OCI-LY3 (cell line): ENCODE results near the gene COPS3.

Experiments used
- H2AFZ ChIP-seq: fragments of 200-600, 300-600 bp; shearing (Covaris generic); 2 replicates; pipeline ENCODE4 v1.6.0; 2014; ENCODE audit warnings: antibody characterized with exemption, low read depth, low read length
- H3K27ac ChIP-seq: fragments of 200-600, 300-600 bp; sonication (generic); 2 replicates; pipeline ENCODE4 v1.5.1; 2014; ENCODE audit warnings: mild to moderate bottlenecking, low read length, moderate library complexity, mixed read lengths
- H3K27me3 ChIP-seq: fragments of 200-600, 300-600 bp; sonication (generic); 2 replicates; pipeline ENCODE4 v1.6.1; 2014; ENCODE audit warnings: low read depth, low read length, mixed read lengths
- H3K36me3 ChIP-seq: fragments of 200-600, 300-600 bp; sonication (generic); replicated peaks from 2 replicates; pipeline ENCODE3; 2014; ENCODE audit warnings: low read depth, low read length, mixed read lengths
- H3K4me1 ChIP-seq: fragments of 300-600, 200-600 bp; sonication (generic); 2 replicates; pipeline ENCODE4 v1.6.1; 2014; ENCODE audit warnings: low read length, mixed read lengths
- H3K4me2 ChIP-seq: fragments of 200-600, 300-600 bp; sonication (generic); 2 replicates; pipeline ENCODE4 v1.6.1; 2014; ENCODE audit warnings: low read length, mixed read lengths
- H3K4me3 ChIP-seq: fragments of 300-600, 200-600 bp; sonication (generic); 2 replicates; pipeline ENCODE4 v1.5.1; 2014; ENCODE audit warnings: antibody characterized with exemption, mild to moderate bottlenecking, low read length, moderate library complexity
- H3K79me2 ChIP-seq: fragments of 300-600, 200-600 bp; shearing (Covaris generic); 2 replicates; pipeline ENCODE4 v1.6.1; 2014; ENCODE audit warnings: mild to moderate bottlenecking, low read length, mixed read lengths
- H3K9ac ChIP-seq: fragments of 300-600, 200-600 bp; shearing (Covaris generic); 2 replicates; pipeline ENCODE4 v1.6.0; 2014; ENCODE audit warnings: mild to moderate bottlenecking, low read length, moderate library complexity
- H3K9me3 ChIP-seq: fragments of 200-600, 300-600 bp; shearing (Covaris generic); 2 replicates; pipeline ENCODE4 v1.6.1; 2014; ENCODE audit warnings: low read length, mixed read lengths; ENCODE audit not compliant: insufficient read depth
- H4K20me1 ChIP-seq: fragments of 200-600, 300-600 bp; sonication (generic); 2 replicates; pipeline ENCODE4 v1.6.1; 2016; ENCODE audit warnings: low read length, mixed read lengths; ENCODE audit not compliant: insufficient read depth
- EZH2phosphoT487 ChIP-seq: fragments of 200-600 bp; shearing (Covaris generic); IDR thresholded peaks from 2 replicates; pipeline ENCODE4 v1.6.1; 2018; ENCODE audit warnings: antibody characterized with exemption, mixed run types, low read depth
- TF ChIP-seq, protein P1 (sequence below): fragments of 200-600, 300-600 bp; sonication (generic); IDR thresholded peaks from 2 replicates; pipeline ENCODE4 v1.5.1; 2014; ENCODE audit warnings: antibody characterized with exemption, low read length, low read depth

COPS3 gene

DNA sequence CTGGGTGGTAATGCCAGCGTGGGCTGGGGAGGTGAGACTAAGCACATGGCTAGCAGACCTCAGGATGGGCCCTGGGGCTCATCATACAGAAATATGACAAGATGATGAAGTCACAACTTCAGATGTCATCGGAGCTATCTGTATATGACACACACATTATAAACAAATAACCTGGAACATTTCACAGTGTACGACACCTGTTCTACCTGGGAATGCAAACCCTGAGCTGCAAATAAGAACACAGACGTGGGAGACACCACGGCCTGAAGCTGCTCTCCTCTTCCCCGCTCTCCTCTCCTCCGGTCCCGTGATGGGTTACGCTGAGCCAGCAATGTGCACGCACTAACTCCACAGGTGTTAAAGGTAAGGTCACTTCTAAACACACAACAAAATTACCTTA lies 79.8 kb downstream of the COPS3 start:
- H3K9ac ChIP-seq: no peak overlapping the region
- no peaks in the 10 kb centered on the region for H3K27me3 ChIP-seq
- no peak overlapping the region for H3K4me3 ChIP-seq
- peaks cover 61% of the 10 kb centered on the region for H3K79me2 ChIP-seq
- no peaks in the 10 kb centered on the region for H3K9me3 ChIP-seq
- H4K20me1 ChIP-seq: peaks cover 8% of the 10 kb centered on the region
- no peak overlapping the region for H3K27ac ChIP-seq
- no peak overlapping the region for H3K4me2 ChIP-seq
- no peak overlapping the region for H2AFZ ChIP-seq
- peaks cover 12% of the 10 kb centered on the region for H3K4me1 ChIP-seq
- peaks cover 19% of the 10 kb centered on the region for H3K36me3 ChIP-seq
- no peak for TF ChIP-seq EZH2phosphoT487
- TF ChIP-seq, protein P1, sequence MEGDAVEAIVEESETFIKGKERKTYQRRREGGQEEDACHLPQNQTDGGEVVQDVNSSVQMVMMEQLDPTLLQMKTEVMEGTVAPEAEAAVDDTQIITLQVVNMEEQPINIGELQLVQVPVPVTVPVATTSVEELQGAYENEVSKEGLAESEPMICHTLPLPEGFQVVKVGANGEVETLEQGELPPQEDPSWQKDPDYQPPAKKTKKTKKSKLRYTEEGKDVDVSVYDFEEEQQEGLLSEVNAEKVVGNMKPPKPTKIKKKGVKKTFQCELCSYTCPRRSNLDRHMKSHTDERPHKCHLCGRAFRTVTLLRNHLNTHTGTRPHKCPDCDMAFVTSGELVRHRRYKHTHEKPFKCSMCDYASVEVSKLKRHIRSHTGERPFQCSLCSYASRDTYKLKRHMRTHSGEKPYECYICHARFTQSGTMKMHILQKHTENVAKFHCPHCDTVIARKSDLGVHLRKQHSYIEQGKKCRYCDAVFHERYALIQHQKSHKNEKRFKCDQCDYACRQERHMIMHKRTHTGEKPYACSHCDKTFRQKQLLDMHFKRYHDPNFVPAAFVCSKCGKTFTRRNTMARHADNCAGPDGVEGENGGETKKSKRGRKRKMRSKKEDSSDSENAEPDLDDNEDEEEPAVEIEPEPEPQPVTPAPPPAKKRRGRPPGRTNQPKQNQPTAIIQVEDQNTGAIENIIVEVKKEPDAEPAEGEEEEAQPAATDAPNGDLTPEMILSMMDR: no peak

- Histone ChIP-seq H3K79me2 (peaks cover 61% of the 10 kb centered on the region), H3K4me1 (peaks cover 11% of the 10 kb centered on the region), H3K9me3 (no peaks in the 10 kb centered on the region), H3K4me2 (no peak overlapping the region), H3K27ac (no peak overlapping the region), H4K20me1 (peaks cover 8% of the 10 kb centered on the region), H3K27me3 (no peaks in the 10 kb centered on the region), H3K9ac (no peak overlapping the region), H3K4me3 (no peak overlapping the region), H2AFZ (no peak overlapping the region), H3K36me3 (peaks cover 19% of the 10 kb centered on the region)
- TF ChIP-seq, protein P1: no peak
- no peak for TF ChIP-seq EZH2phosphoT487
Measured at GRCh38 chr17:17200831-17201230, 80.2 kb downstream of the COPS3 start.

DNA sequence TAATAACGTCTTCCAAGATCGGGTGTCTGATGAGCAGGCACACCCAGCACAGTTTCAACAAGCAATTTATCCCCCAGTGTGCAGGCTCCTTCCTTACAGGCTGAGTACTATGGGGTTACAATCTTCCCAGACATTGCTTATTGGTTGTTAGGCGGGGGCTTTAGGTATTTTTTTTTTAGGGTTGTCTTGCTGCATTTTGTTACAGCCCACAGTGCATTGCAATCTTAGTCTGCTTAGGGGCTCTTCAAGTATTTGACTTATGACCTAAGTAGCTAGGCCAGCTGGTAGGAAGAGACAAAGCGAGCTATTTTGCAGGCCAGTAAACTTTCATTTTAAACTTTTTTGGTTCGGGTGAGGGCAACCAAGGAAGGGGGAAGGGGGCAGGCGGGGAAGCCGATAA lies 80.7 kb downstream of the COPS3 start:
- no peaks in the 10 kb centered on the region for H3K27me3 ChIP-seq
- H3K4me1 ChIP-seq: peaks cover 11% of the 10 kb centered on the region
- no peak overlapping the region for H3K4me3 ChIP-seq
- TF ChIP-seq EZH2phosphoT487: no peak
- no peak overlapping the region for H3K27ac ChIP-seq
- H3K9ac ChIP-seq: no peak overlapping the region
- H2AFZ ChIP-seq: no peak overlapping the region
- no peak overlapping the region for H3K4me2 ChIP-seq
- peaks cover 56% of the 10 kb centered on the region for H3K79me2 ChIP-seq
- peaks cover 8% of the 10 kb centered on the region for H4K20me1 ChIP-seq
- no peaks in the 10 kb centered on the region for H3K9me3 ChIP-seq
- peaks cover 19% of the 10 kb centered on the region for H3K36me3 ChIP-seq

GRCh38 chr17:17198281-17198680 lies 82.8 kb downstream of the COPS3 start:
- no peak for TF ChIP-seq EZH2phosphoT487
- TF ChIP-seq, protein P1: no peak
- no peaks in the 10 kb centered on the region for H3K27me3 ChIP-seq
- no peaks in the 10 kb centered on the region for H4K20me1 ChIP-seq
- H2AFZ ChIP-seq: no peak overlapping the region
- H3K4me3 ChIP-seq: no peak overlapping the region
- H3K4me2 ChIP-seq: no peak overlapping the region
- no peaks in the 10 kb centered on the region for H3K9me3 ChIP-seq
- H3K36me3 ChIP-seq: peaks cover 5% of the 10 kb centered on the region
- H3K9ac ChIP-seq: no peak overlapping the region
- H3K79me2 ChIP-seq: peaks cover 36% of the 10 kb centered on the region
- no peaks in the 10 kb centered on the region for H3K4me1 ChIP-seq
- no peak overlapping the region for H3K27ac ChIP-seq

- Histone ChIP-seq H3K4me3 (no peak overlapping the region), H4K20me1 (no peaks in the 10 kb centered on the region), H3K79me2 (peaks cover 21% of the 10 kb centered on the region), H3K27me3 (no peaks in the 10 kb centered on the region), H3K9me3 (no peaks in the 10 kb centered on the region), H3K9ac (no peak overlapping the region), H2AFZ (no peak overlapping the region), H3K36me3 (peaks cover 5% of the 10 kb centered on the region), H3K4me1 (peaks cover 4% of the 10 kb centered on the region; the same call in 1 of the 2 replicates), H3K4me2 (no peak overlapping the region), H3K27ac (no peak overlapping the region)
- TF ChIP-seq, protein P1: no peak
- TF ChIP-seq EZH2phosphoT487: no peak
Measured at GRCh38 chr17:17196776-17197175, 84.3 kb downstream of the COPS3 start.
